NCI-H1092 treated with DMSO at 0.1 percent for 48 hours (cell line): Measurements from ENCODE around the gene POLR2C.
"Not testable (repeated sequence)": the region's sequence is repeated elsewhere in the genome, so short reads cannot be mapped to it uniquely, and the experiment has no call there.

Experiments used
- DNase-seq: peaks from one replicate; lab custom pipeline; 2025; lab: John Stamatoyannopoulos, UW

POLR2C gene

GRCh38 chr16:57462209-57462977 lies at the start of gene POLR2C:
POLR2C (plus strand) TSS chr16:57462679; CDS start chr16:57462725, 46 bp downstream.
- DNase-seq = peak; percentile 72

GRCh38 chr16:57413301-57413730 lies 49.2 kb upstream of the POLR2C start:
- no peak for DNase-seq

GRCh38 chr16:57413733-57414132 lies 48.7 kb upstream of the POLR2C start:
- DNase-seq = no peak

- no peak for DNase-seq
These were observed 46.4 kb upstream of the POLR2C start for GRCh38 chr16:57416084-57416483.

- no peak for DNase-seq
These were observed 43.0 kb upstream of the POLR2C start for GRCh38 chr16:57419506-57419905.

- peak; percentile 57 for DNase-seq
These were observed 40.2 kb upstream of the POLR2C start for GRCh38 chr16:57422026-57422944.

- DNase-seq = no peak
These were observed 39.3 kb upstream of the POLR2C start for GRCh38 chr16:57423152-57423551.

GRCh38 chr16:57424583-57424982 lies 37.9 kb upstream of the POLR2C start:
- DNase-seq = no peak

- DNase-seq = no peak
These were observed 36.1 kb upstream of the POLR2C start for GRCh38 chr16:57426356-57426755.

- no peak for DNase-seq
These were observed 35.2 kb upstream of the POLR2C start for GRCh38 chr16:57427307-57427706.

- no peak for DNase-seq
These were observed 34.7 kb upstream of the POLR2C start for GRCh38 chr16:57427824-57428223.

GRCh38 chr16:57430955-57431354 lies 31.5 kb upstream of the POLR2C start:
- no peak for DNase-seq

GRCh38 chr16:57432505-57432904 lies 30.0 kb upstream of the POLR2C start:
- DNase-seq = no peak

GRCh38 chr16:57432989-57433388 lies 29.5 kb upstream of the POLR2C start:
- no peak for DNase-seq

GRCh38 chr16:57434003-57434402 lies 28.5 kb upstream of the POLR2C start:
- no peak for DNase-seq

GRCh38 chr16:57435838-57436237 lies 26.6 kb upstream of the POLR2C start:
- DNase-seq = no peak

- DNase-seq = not testable (repeated sequence)
These were observed 22.5 kb upstream of the POLR2C start for GRCh38 chr16:57439947-57440346.

- DNase-seq = not testable (repeated sequence)
These were observed 21.9 kb upstream of the POLR2C start for GRCh38 chr16:57440551-57440950.

- DNase-seq = no peak
These were observed 17.8 kb upstream of the POLR2C start for GRCh38 chr16:57444711-57445110.

GRCh38 chr16:57445510-57445909 lies 17.0 kb upstream of the POLR2C start:
- no peak for DNase-seq

- peak; percentile 42 for DNase-seq
These were observed 15.8 kb upstream of the POLR2C start for GRCh38 chr16:57446531-57447185.

- peak; percentile 87 for DNase-seq
These were observed 15.1 kb upstream of the POLR2C start, which contains the start of the genes CIAPIN1 and COQ9 for GRCh38 chr16:57447186-57447962. CIAPIN1 (minus strand) TSS chr16:57447385; CDS start chr16:57440928, 6,457 bp downstream. COQ9 (plus strand) TSS chr16:57447479; CDS start chr16:57447506, 27 bp downstream.
